Measurements from ENCODE around the gene TMCC3.

The TMCC3 gene

GRCh38 chr12:94597268-94597667 lies 53.1 kb downstream of the TMCC3 start:
- DNase-seq = no peak

GRCh38 chr12:94596596-94596995 lies 53.8 kb downstream of the TMCC3 start:
- DNase-seq = no peak

GRCh38 chr12:94595152-94595551 lies 55.2 kb downstream of the TMCC3 start:
- DNase-seq = no peak

GRCh38 chr12:94594443-94594825 lies 55.9 kb downstream of the TMCC3 start:
- no peak for DNase-seq

- no peak for DNase-seq
These were observed 56.4 kb downstream of the TMCC3 start for GRCh38 chr12:94593822-94594442.

- peak; percentile 86 for DNase-seq
These were observed 57.6 kb downstream of the TMCC3 start for GRCh38 chr12:94592723-94593122.

- no peak for DNase-seq
These were observed 58.3 kb downstream of the TMCC3 start for GRCh38 chr12:94592080-94592479.

GRCh38 chr12:94590428-94590827 lies 59.9 kb downstream of the TMCC3 start:
- DNase-seq = no peak

GRCh38 chr12:94589591-94590001 lies 60.8 kb downstream of the TMCC3 start:
- no peak for DNase-seq

- DNase-seq = no peak
These were observed 62.0 kb downstream of the TMCC3 start for GRCh38 chr12:94588346-94588745.

GRCh38 chr12:94587266-94588241 lies 62.8 kb downstream of the TMCC3 start:
- no peak for DNase-seq

- no peak for DNase-seq
These were observed 63.6 kb downstream of the TMCC3 start for GRCh38 chr12:94586589-94587259.

GRCh38 chr12:94585626-94586025 lies 64.7 kb downstream of the TMCC3 start:
- no peak for DNase-seq

- no peak for DNase-seq
These were observed 66.0 kb downstream of the TMCC3 start for GRCh38 chr12:94584377-94584776.

- DNase-seq = no peak
These were observed 67.8 kb downstream of the TMCC3 start for GRCh38 chr12:94582591-94582990.

GRCh38 chr12:94575645-94576403 lies 74.5 kb downstream of the TMCC3 start:
- peak; percentile 8 for DNase-seq

- no peak for DNase-seq
These were observed 75.3 kb downstream of the TMCC3 start for GRCh38 chr12:94575024-94575423.

- DNase-seq = peak; percentile 10
These were observed 78.8 kb downstream of the TMCC3 start for GRCh38 chr12:94571556-94571955.

GRCh38 chr12:94570161-94570560 lies 80.2 kb downstream of the TMCC3 start:
- DNase-seq = no peak

- DNase-seq = no peak
These were observed 82.6 kb downstream of the TMCC3 start for GRCh38 chr12:94567761-94568160.

- no peak for DNase-seq
These were observed 84.0 kb downstream of the TMCC3 start for GRCh38 chr12:94566345-94566744.

GRCh38 chr12:94565683-94566082 lies 84.7 kb downstream of the TMCC3 start:
- DNase-seq = no peak

GRCh38 chr12:94563286-94563685 lies 87.1 kb downstream of the TMCC3 start:
- DNase-seq = peak; percentile 50

Data from NCI-H82 (cell line).